GM18520 (cell line): Measurements from ENCODE around the gene GFOD1.
A peak's percentile ranks its signal among the peaks of the same experiment; 100 is the strongest.

Experiments
- ATAC-seq: cut with Tn5 transposase; IDR thresholded peaks from one replicate; pipeline ENCODE4 v1.9.1; 2021; ENCODE audit not compliant: unreplicated experiment

Gene GFOD1

GRCh38 chr6:13427801-13428582 lies 59.4 kb downstream of the GFOD1 start:
- peak; percentile 44 for ATAC-seq

- ATAC-seq, result no peak
Observed at GRCh38 chr6:13427316-13427715, 60.1 kb downstream of the GFOD1 start.

GRCh38 chr6:13425943-13426931 lies 61.2 kb downstream of the GFOD1 start:
- ATAC-seq, result no peak

- no peak for ATAC-seq
Observed at GRCh38 chr6:13425270-13425873, 62.0 kb downstream of the GFOD1 start.

GRCh38 chr6:13423252-13423651 lies 64.1 kb downstream of the GFOD1 start:
- no peak for ATAC-seq

GRCh38 chr6:13422681-13423221 lies 64.6 kb downstream of the GFOD1 start:
- no peak for ATAC-seq

GRCh38 chr6:13421425-13422059 lies 65.9 kb downstream of the GFOD1 start:
- no peak for ATAC-seq

- ATAC-seq, result no peak
Observed at GRCh38 chr6:13420269-13420668, 67.1 kb downstream of the GFOD1 start.

GRCh38 chr6:13419422-13420195 lies 67.8 kb downstream of the GFOD1 start:
- ATAC-seq, result no peak

GRCh38 chr6:13418844-13419243 lies 68.6 kb downstream of the GFOD1 start:
- no peak for ATAC-seq

GRCh38 chr6:13417954-13418353 lies 69.4 kb downstream of the GFOD1 start:
- no peak for ATAC-seq

- ATAC-seq, result no peak
Observed at GRCh38 chr6:13417431-13417830, 70.0 kb downstream of the GFOD1 start.

GRCh38 chr6:13415283-13415682 lies 72.1 kb downstream of the GFOD1 start:
- no peak for ATAC-seq

- ATAC-seq, result no peak
Observed at GRCh38 chr6:13413900-13414555, 73.4 kb downstream of the GFOD1 start.

- no peak for ATAC-seq
Observed at GRCh38 chr6:13413466-13413862, 73.9 kb downstream of the GFOD1 start.

GRCh38 chr6:13412639-13413465 lies 74.5 kb downstream of the GFOD1 start:
- ATAC-seq, result no peak

- no peak for ATAC-seq
Observed at GRCh38 chr6:13412211-13412610, 75.2 kb downstream of the GFOD1 start.

GRCh38 chr6:13411484-13411883 lies 75.9 kb downstream of the GFOD1 start:
- ATAC-seq, result no peak

GRCh38 chr6:13409991-13410390 lies 77.4 kb downstream of the GFOD1 start:
- ATAC-seq, result no peak
